Activated CD8-positive, alpha-beta T cell treated with anti-CD3 and anti-CD28 coated beads for 36 hours (primary cell): Measurements from ENCODE around the gene WDR88. TPM values are rescaled to one million over a fixed set of nuclear protein-coding genes. Genes with fewer than 3 reads are reported as not detected.

Experiments
- ATAC-seq: fragments of 200-7000 bp; cut with Tn5 transposase; one replicate; pipeline ENCODE4 v1.10.0; 2021; ENCODE audit warnings: mild to moderate bottlenecking, moderate library complexity
- CTCF ChIA-PET: fragments of 350-600 bp; sonication (Branson Sonifier 250); formaldehyde crosslinking; loops from one replicate; lab custom pipeline; 2021; ENCODE audit warnings: antibody characterized with exemption; lab: Charles Lee
- POLR2A ChIA-PET: fragments of 350-600 bp; sonication (Branson Sonifier 250); formaldehyde crosslinking; loops from one replicate; lab custom pipeline; 2021; ENCODE audit warnings: antibody characterized with exemption; lab: Charles Lee
- DNase-seq: peaks from one replicate; pipeline ENCODE4 v3.0.0-alpha.2; 2020
- H3K27ac Mint-ChIP-seq: one replicate; pipeline ENCODE4 v1.8.0; 2021; ENCODE audit warnings: mild to moderate bottlenecking, mixed read lengths
- H3K27me3 Mint-ChIP-seq: one replicate; pipeline ENCODE4 v1.8.0; 2021; ENCODE audit warnings: mixed read lengths
- H3K36me3 Mint-ChIP-seq: one replicate; pipeline ENCODE4 v1.8.0; 2021; ENCODE audit warnings: low read depth, mixed read lengths
- H3K4me1 Mint-ChIP-seq: one replicate; pipeline ENCODE4 v1.8.0; 2021; ENCODE audit warnings: low read depth, mixed read lengths
- H3K4me3 Mint-ChIP-seq: one replicate; pipeline ENCODE4 v1.8.0; 2021; ENCODE audit warnings: mild to moderate bottlenecking, moderate library complexity, mixed read lengths
- H3K9me3 Mint-ChIP-seq: one replicate; pipeline ENCODE4 v1.8.0; 2021; ENCODE audit warnings: mixed read lengths
- intact Hi-C: fragments of 100-400 bp; cut with micrococcal nuclease; formaldehyde crosslinking; loops from one replicate; pipeline ENCODE4 v1.10.0; 2022
- total RNA-seq, 2 experiments: library from RNA; stranded (reverse); gene quantifications; one replicate each; pipeline ENCODE4 v1.2.3, GENCODE V29; 2021
- TF ChIP-seq, protein P1 (sequence below): fragments of 200-600 bp; IDR thresholded peaks from one replicate; pipeline ENCODE4 v1.8.0; 2022; ENCODE audit warnings: antibody characterized with exemption, mild to moderate bottlenecking

Gene WDR88
- total RNA-seq, 2 experiments from 2014 or later: not detected

DNA sequence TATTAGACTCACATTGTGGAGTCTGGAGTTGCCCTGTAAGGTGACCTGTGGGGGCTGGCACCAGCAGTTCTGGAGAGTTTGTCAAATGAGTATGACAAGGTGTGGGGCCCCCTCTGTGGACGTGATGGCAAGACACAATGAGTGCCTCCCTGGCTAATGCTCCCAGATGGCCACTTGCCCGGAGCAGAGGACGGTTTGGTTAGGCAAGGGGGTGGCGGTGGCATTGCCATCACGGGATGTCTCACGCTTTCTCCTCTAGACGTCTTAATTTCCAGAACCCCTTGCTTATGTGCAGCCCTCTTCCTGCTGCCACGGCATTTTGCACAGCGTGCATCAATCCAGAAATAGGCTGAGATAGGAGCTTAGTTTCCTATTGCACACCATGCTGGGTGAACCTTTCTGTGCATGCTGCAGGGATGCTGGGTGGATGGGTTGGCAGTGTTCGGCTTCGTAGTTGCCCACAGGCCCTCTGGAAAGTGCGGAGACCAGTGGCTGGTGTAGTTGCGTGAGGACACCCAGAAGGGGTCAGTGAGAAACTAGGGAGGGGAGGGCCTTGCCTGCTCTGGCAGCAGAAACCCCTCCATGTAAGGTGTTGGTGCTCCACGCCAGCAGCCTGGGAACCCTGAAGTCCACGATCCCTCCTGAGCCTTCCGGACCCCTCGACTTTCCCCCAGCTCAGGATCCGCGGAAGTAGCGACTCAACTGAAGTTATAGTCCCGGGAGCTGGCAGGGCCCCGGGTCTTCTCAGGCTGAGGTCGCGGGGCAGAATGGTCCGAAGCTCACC, 44.2 kb downstream of the WDR88 start:
- Mint-ChIP-seq H3K9me3 (no peaks in the 10 kb centered on the region), H3K4me1 (peaks cover 31% of the 10 kb centered on the region), H3K27me3 (peaks cover 2% of the 10 kb centered on the region), H3K36me3 (peaks cover 6% of the 10 kb centered on the region), H3K4me3 (peak overlapping the region; percentile 86), H3K27ac (peak overlapping the region; percentile 84)
- intact Hi-C loops: no loop called here
- TF ChIP-seq, protein P1, sequence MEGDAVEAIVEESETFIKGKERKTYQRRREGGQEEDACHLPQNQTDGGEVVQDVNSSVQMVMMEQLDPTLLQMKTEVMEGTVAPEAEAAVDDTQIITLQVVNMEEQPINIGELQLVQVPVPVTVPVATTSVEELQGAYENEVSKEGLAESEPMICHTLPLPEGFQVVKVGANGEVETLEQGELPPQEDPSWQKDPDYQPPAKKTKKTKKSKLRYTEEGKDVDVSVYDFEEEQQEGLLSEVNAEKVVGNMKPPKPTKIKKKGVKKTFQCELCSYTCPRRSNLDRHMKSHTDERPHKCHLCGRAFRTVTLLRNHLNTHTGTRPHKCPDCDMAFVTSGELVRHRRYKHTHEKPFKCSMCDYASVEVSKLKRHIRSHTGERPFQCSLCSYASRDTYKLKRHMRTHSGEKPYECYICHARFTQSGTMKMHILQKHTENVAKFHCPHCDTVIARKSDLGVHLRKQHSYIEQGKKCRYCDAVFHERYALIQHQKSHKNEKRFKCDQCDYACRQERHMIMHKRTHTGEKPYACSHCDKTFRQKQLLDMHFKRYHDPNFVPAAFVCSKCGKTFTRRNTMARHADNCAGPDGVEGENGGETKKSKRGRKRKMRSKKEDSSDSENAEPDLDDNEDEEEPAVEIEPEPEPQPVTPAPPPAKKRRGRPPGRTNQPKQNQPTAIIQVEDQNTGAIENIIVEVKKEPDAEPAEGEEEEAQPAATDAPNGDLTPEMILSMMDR: no peak
- peak; percentile 21 for DNase-seq
- ChIA-PET POLR2A (interaction anchor here (0.7 to 5.5 kb wide), 11 partner anchors 11 to 620 kb away, joined by 3 to 52 read pairs (median 3); partner anchors contain the start of genes GPATCH1 and KCTD15), CTCF (interaction anchor here (0.6 to 4.7 kb wide), 19 partner anchors 8 to 240 kb away, joined by 3 to 28 read pairs (median 5); partner anchors contain the start of genes CEBPA and CEBPG)
- ATAC-seq: no peak

DNA sequence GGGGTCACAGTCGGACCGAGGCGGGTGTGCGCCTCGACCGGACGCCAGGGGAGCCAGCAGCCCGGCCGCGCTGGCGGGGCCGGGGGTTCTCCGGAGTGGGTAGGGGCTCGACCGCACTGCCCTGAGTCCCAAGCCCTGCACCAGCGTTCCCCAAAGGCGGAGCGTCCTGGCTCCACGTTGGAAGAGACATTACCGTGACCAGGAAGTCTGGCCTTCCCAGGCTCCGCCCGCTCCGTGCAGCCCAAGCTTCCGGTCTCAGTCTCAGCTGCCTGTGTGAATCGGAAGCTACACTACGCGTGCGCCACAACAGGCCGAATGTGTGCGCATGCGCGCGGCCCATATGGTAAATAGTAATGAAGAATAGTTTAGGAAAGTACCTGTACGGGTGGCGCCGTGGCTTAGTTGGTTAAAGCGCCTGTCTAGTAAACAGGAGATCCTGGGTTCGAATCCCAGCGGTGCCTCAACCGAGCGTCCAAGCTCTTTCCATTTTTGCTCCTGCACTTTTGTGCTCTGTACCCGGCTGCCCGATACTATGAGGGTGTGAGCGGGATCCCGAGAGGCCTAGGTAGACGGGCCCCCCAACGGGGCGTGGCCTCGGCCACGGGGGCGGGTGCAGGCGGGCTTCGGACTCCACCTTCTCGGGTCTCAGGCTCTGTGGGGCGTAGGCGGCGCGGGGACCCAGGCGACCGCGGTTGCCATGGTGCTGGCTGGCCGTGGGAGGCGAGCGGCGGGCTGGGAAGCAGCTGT, 44.9 kb downstream of the WDR88 start:
- TF ChIP-seq, protein P1: no peak
- H3K9me3 Mint-ChIP-seq: no peaks in the 10 kb centered on the region
- peaks cover 31% of the 10 kb centered on the region for H3K4me1 Mint-ChIP-seq
- peak overlapping the region; percentile 86 for H3K4me3 Mint-ChIP-seq
- DNase-seq (peak; percentile 98), ATAC-seq (peak; percentile 93)
- H3K27ac Mint-ChIP-seq: peak overlapping the region; percentile 84
- H3K36me3 Mint-ChIP-seq: peaks cover 6% of the 10 kb centered on the region
- peaks cover 2% of the 10 kb centered on the region for H3K27me3 Mint-ChIP-seq
- CTCF ChIA-PET: interaction anchor here (0.6 to 4.7 kb wide), 18 partner anchors 7 to 239 kb away, joined by 3 to 28 read pairs (median 5); partner anchors contain the start of genes CEBPA and CEBPG
- intact Hi-C loops: no loop called here
- POLR2A ChIA-PET: interaction anchor here (0.7 to 5.5 kb wide), 13 partner anchors 10 to 619 kb away, joined by 3 to 52 read pairs (median 3); partner anchors contain the start of genes GPATCH1 and KCTD15

DNA sequence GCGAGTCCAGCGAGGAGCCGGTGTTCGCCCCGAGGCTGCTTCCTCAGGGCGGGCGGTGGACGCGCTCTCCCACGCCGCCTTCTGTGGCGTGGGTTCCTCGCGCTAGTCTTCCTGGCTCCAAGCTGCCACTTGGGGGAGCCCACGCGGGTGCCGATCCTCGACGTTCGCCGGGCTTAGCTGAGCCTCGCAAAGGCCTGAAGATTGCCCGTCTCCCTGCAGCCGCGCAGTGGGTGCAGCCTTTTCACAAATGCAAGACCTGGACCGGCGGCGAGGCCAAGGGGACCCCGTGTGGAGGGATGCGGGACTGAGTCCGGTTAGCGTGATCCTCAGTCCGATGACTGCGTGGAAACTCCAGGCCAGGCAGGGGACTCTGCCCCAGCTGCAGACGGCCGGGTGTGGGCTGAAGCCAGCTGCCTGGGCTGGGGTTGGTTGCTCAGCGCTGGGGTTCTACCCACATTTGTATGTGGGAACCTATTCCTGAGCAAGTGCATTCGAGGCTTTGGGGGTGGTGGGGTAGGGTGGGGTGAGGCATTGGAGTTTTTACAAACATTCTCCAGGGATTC, 45.6 kb downstream of the WDR88 start:
- no peak for ATAC-seq
- Mint-ChIP-seq H3K9me3 (no peaks in the 10 kb centered on the region), H3K4me1 (peaks cover 29% of the 10 kb centered on the region), H3K36me3 (peaks cover 4% of the 10 kb centered on the region), H3K27ac (peak overlapping the region; percentile 84), H3K27me3 (peaks cover 2% of the 10 kb centered on the region), H3K4me3 (peak overlapping the region; percentile 86)
- ChIA-PET CTCF (interaction anchor here (0.9 to 4.0 kb wide), 14 partner anchors 10 to 201 kb away, joined by 3 to 27 read pairs (median 6); partner anchors contain the start of genes CEBPA and CEBPG), POLR2A (interaction anchor here (0.8 to 5.5 kb wide), 4 partner anchors 14 to 96 kb away, joined by 3 to 52 read pairs (median 4); partner anchors contain the start of gene GPATCH1)
- TF ChIP-seq, protein P1: peak; percentile 29
- intact Hi-C loops: no loop called here
- peak; percentile 72 for DNase-seq

DNA sequence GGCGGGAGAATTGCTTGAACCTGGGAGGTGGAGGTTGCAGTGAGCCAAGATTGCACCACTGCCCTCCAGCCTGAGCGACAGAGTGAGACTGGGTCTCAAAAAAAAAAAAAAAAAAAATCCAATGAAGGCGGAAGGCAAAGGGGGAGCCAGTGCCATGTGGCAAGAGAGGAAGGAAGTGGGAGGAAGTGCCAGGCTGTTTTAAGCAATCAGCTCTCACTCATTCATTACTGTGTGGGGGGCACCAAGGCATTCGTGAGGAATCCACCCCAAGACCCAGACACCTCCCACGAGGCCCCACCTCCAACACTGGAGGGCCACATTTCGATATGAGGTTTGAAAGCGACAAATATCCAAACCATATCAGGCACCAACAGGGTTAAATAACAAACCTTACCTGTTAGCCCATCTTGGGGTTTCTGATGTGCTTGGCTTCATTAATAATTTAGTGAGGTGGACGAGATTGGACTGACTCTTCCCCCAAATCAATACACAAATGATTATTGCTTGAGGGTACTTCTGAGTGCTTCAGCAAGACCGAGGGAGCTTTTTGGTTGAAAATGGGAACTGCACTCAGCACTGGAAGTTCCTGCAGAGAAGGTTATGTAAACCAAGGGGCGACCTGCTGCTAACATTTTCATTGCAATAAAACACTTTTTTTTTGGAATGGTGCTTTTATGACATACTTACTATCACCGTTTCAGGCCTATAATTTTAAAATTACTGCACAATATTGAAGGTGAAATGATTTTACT, 54.7 kb downstream of the WDR88 start:
- Mint-ChIP-seq H3K27ac (no peak overlapping the region), H3K4me1 (peaks cover 11% of the 10 kb centered on the region), H3K36me3 (no peaks in the 10 kb centered on the region), H3K9me3 (no peaks in the 10 kb centered on the region), H3K27me3 (peaks cover 2% of the 10 kb centered on the region), H3K4me3 (no peak overlapping the region)
- TF ChIP-seq, protein P1: no peak
- CTCF ChIA-PET: interaction anchor here (1.0 to 5.2 kb wide), 5 partner anchors 9 to 60 kb away, joined by 3 to 83 read pairs (median 4); no protein-coding TSS in a partner anchor
- POLR2A ChIA-PET: interaction anchor here (0.8 kb wide), 1 partner anchor 11 kb away, joined by 3 read pairs; no protein-coding TSS in a partner anchor
- peak; percentile 37 for ATAC-seq
- intact Hi-C loops: no loop called here
- peak; percentile 10 for DNase-seq
